M059J (cell line): Measurements from ENCODE around the gene TUBGCP3. TPM values are rescaled to one million over a fixed set of nuclear protein-coding genes. Genes with fewer than 3 reads are reported as not detected.

ENCODE experiments used
- DNase-seq: peaks from one replicate; pipeline ENCODE4 v3.0.0-alpha.2; 2012; ENCODE audit warnings: low read depth
- total RNA-seq: library from RNA; depleted of rRNA; stranded (reverse); fragments of >200 nt; shearing (Covaris generic); gene quantifications from 2 replicates; pipeline ENCODE4 v1.2.3, GENCODE V29; 2014

TUBGCP3 gene
- total RNA-seq, 1 experiment from 2014 or later = 16.3 TPM

GRCh38 chr13:112453874-112454647 is 133.9 kb downstream of the TUBGCP3 start:
- DNase-seq = no peak

- no peak for DNase-seq
Observed at GRCh38 chr13:112453207-112453829, 134.6 kb downstream of the TUBGCP3 start.

GRCh38 chr13:112452380-112453206 is 135.4 kb downstream of the TUBGCP3 start:
- no peak for DNase-seq

GRCh38 chr13:112451512-112452379 is 136.2 kb downstream of the TUBGCP3 start:
- no peak for DNase-seq

GRCh38 chr13:112450904-112451240 is 137.1 kb downstream of the TUBGCP3 start:
- no peak for DNase-seq

- DNase-seq = no peak
Observed at GRCh38 chr13:112450118-112450903, 137.6 kb downstream of the TUBGCP3 start.

- no peak for DNase-seq
Observed at GRCh38 chr13:112449545-112449930, 138.4 kb downstream of the TUBGCP3 start.

- no peak for DNase-seq
Observed at GRCh38 chr13:112448621-112449544, 139.1 kb downstream of the TUBGCP3 start.

- no peak for DNase-seq
Observed at GRCh38 chr13:112447761-112448603, 140.0 kb downstream of the TUBGCP3 start.

- no peak for DNase-seq
Observed at GRCh38 chr13:112447306-112447705, 140.6 kb downstream of the TUBGCP3 start.

GRCh38 chr13:112446867-112447266 is 141.1 kb downstream of the TUBGCP3 start:
- no peak for DNase-seq

GRCh38 chr13:112446347-112446861 is 141.5 kb downstream of the TUBGCP3 start:
- DNase-seq = no peak

GRCh38 chr13:112445411-112446271 is 142.3 kb downstream of the TUBGCP3 start:
- no peak for DNase-seq

- DNase-seq = no peak
Observed at GRCh38 chr13:112444416-112445399, 143.2 kb downstream of the TUBGCP3 start.

- DNase-seq = peak; percentile 30
Observed at GRCh38 chr13:112443995-112444311, 144.0 kb downstream of the TUBGCP3 start.

- DNase-seq = no peak
Observed at GRCh38 chr13:112443191-112443994, 144.6 kb downstream of the TUBGCP3 start.
